Mesenchymal stem cell (in vitro differentiated cells and primary cell): ENCODE data around the gene ZCCHC3.
A peak's percentile ranks its signal among the peaks of the same experiment; 100 is the strongest.

ENCODE experiments used
- DNase-seq: peaks from one replicate; pipeline ENCODE4 v3.0.0-alpha.2; 2013
- H2AFZ ChIP-seq: one replicate; pipeline ENCODE4 v1.6.1; 2013; ENCODE audit warnings: low read depth, mild to moderate bottlenecking, control low read depth, inconsistent platforms, low read length, moderate library complexity
- H2AK5ac ChIP-seq: 2 replicates; pipeline ENCODE4 v1.6.1; 2013; ENCODE audit warnings: low read length, moderate library complexity, mild to moderate bottlenecking, inconsistent platforms; ENCODE audit not compliant: severe bottlenecking
- H2BK120ac ChIP-seq: one replicate; pipeline ENCODE4 v1.6.1; 2013; ENCODE audit warnings: low read depth, mild to moderate bottlenecking, inconsistent platforms, low read length, moderate library complexity
- H2BK12ac ChIP-seq, 2 experiments: one replicate each; pipeline ENCODE4 v1.6.1; 2013; ENCODE audit warnings: inconsistent platforms in 2 of 2, low read length in 2 of 2, mild to moderate bottlenecking in 2 of 2, moderate library complexity in 2 of 2, control low read depth in 1 of 2
- H2BK15ac ChIP-seq: one replicate; pipeline ENCODE4 v1.6.1; 2013; ENCODE audit warnings: mild to moderate bottlenecking, low read depth, inconsistent platforms; ENCODE audit not compliant: poor library complexity, severe bottlenecking
- H2BK5ac ChIP-seq: 2 replicates; pipeline ENCODE4 v1.6.1; 2013; ENCODE audit warnings: low read depth, mild to moderate bottlenecking, low read length, control low read depth, inconsistent platforms; ENCODE audit not compliant: poor library complexity, severe bottlenecking
- H3K14ac ChIP-seq, 2 experiments: one replicate each; pipeline ENCODE4 v1.6.1; 2013; ENCODE audit warnings: inconsistent platforms in 2 of 2, low read length in 2 of 2, control low read depth in 1 of 2, mild to moderate bottlenecking in 1 of 2, moderate library complexity in 1 of 2
- H3K18ac ChIP-seq, 2 experiments: one replicate each; pipeline ENCODE4 v1.6.1; 2013; ENCODE audit warnings: inconsistent platforms in 2 of 2, low read length in 2 of 2, control low read depth in 1 of 2, low read depth in 1 of 2, mild to moderate bottlenecking in 1 of 2
- H3K23ac ChIP-seq, 2 experiments: one replicate each; pipeline ENCODE4 v1.6.1; 2013; ENCODE audit warnings: inconsistent platforms in 2 of 2, low read length in 2 of 2, mild to moderate bottlenecking in 2 of 2, moderate library complexity in 2 of 2, control low read depth in 1 of 2
- H3K27ac ChIP-seq: 2 replicates; pipeline ENCODE4 v1.5.1; 2013; ENCODE audit warnings: mild to moderate bottlenecking, moderate library complexity, low read length, control low read depth, inconsistent platforms; ENCODE audit not compliant: poor library complexity, severe bottlenecking
- H3K27me3 ChIP-seq, 2 experiments: 2 replicates each; pipeline versions ENCODE4 v1.6.1 to v1.7.0; 2013; ENCODE audit warnings: low read length in 2 of 2, mild to moderate bottlenecking in 2 of 2, moderate library complexity in 2 of 2, control low read depth in 1 of 2, inconsistent platforms in 1 of 2; ENCODE audit not compliant: control insufficient read depth in 1 of 2, insufficient read depth in 1 of 2
- H3K36me3 ChIP-seq, 2 experiments: 2 replicates each; pipeline versions ENCODE4 v1.6.1 to v1.7.0; 2013; ENCODE audit warnings: low read length in 2 of 2, control low read depth in 1 of 2, inconsistent platforms in 1 of 2, low read depth in 1 of 2, mild to moderate bottlenecking in 1 of 2; ENCODE audit not compliant: insufficient read depth in 2 of 2, control insufficient read depth in 1 of 2
- H3K4ac ChIP-seq, 2 experiments: one replicate each; pipeline ENCODE4 v1.6.1; 2013; ENCODE audit warnings: inconsistent platforms in 2 of 2, low read length in 2 of 2, mild to moderate bottlenecking in 2 of 2, moderate library complexity in 2 of 2, control low read depth in 1 of 2, low read depth in 1 of 2
- H3K4me1 ChIP-seq: 2 replicates; pipeline ENCODE4 v1.6.1; 2013; ENCODE audit warnings: low read depth, low read length, control low read depth; ENCODE audit not compliant: control insufficient read depth, insufficient read depth
- H3K4me2 ChIP-seq: 2 replicates; pipeline ENCODE4 v1.6.1; 2013; ENCODE audit warnings: low read length, mild to moderate bottlenecking, inconsistent platforms; ENCODE audit not compliant: poor library complexity, severe bottlenecking
- H3K4me3 ChIP-seq, 2 experiments: 2 replicates each; pipeline versions ENCODE4 v1.5.1 to v1.7.0; 2013; ENCODE audit warnings: low read length in 2 of 2, mild to moderate bottlenecking in 2 of 2, control low read depth in 1 of 2, low read depth in 1 of 2; ENCODE audit not compliant: insufficient read depth in 1 of 2
- H3K79me1 ChIP-seq: replicated peaks from 2 replicates; pipeline ENCODE4 v1.6.1; 2013; ENCODE audit warnings: mild to moderate bottlenecking, control low read depth, low read length, inconsistent platforms; ENCODE audit not compliant: poor library complexity, severe bottlenecking
- H3K9ac ChIP-seq: 2 replicates; pipeline ENCODE4 v1.7.0; 2013; ENCODE audit warnings: mild to moderate bottlenecking, low read length, moderate library complexity
- H3K9me3 ChIP-seq: 2 replicates; pipeline ENCODE4 v1.7.0; 2013; ENCODE audit warnings: mild to moderate bottlenecking, low read length; ENCODE audit not compliant: control insufficient read depth
- H4K8ac ChIP-seq: one replicate; pipeline ENCODE4 v1.6.1; 2013; ENCODE audit warnings: inconsistent platforms, mild to moderate bottlenecking, low read length, moderate library complexity
- H4K91ac ChIP-seq: one replicate; pipeline ENCODE4 v1.6.1; 2013; ENCODE audit warnings: mild to moderate bottlenecking, low read length, inconsistent platforms
- WGBS: methylation state at CpG from one replicate; pipeline ENCODE4 v1.1.7; 2013; ENCODE audit warnings: mixed read lengths; 5-methylcytosine and 5-hydroxymethylcytosine counted together

Gene ZCCHC3

GRCh38 chr20:297925-298775, 780 bp downstream of the ZCCHC3 start:
- peak overlapping the region; percentile 97 to 100 for H3K4ac ChIP-seq
- peak overlapping the region; percentile 5 for H2AK5ac ChIP-seq
- H2AFZ ChIP-seq: no peak overlapping the region
- peak overlapping the region; percentile 76 for H3K4me2 ChIP-seq
- peaks cover 15% of the 10 kb centered on the region for H3K4me1 ChIP-seq
- H3K9me3 ChIP-seq: no peaks in the 10 kb centered on the region
- peak overlapping the region; percentile 97 to 98 for H3K14ac ChIP-seq
- under 1% methylated on average over 72 of the region's 75 CpGs for WGBS
- peak overlapping the region; percentile 80 for H3K27ac ChIP-seq
- peak overlapping the region; percentile 83 for H4K8ac ChIP-seq
- peak overlapping the region; percentile 96 for H2BK120ac ChIP-seq
- peak overlapping the region; percentile 14 to 29 for H2BK12ac ChIP-seq
- peak overlapping the region; percentile 98 for H3K9ac ChIP-seq
- H2BK5ac ChIP-seq: peak overlapping the region; percentile 99
- peaks cover 0 to 11% of the 10 kb centered on the region in 2 experiments for H3K36me3 ChIP-seq
- peaks cover 5% of the 10 kb centered on the region for H3K79me1 ChIP-seq
- H3K27me3 ChIP-seq: no peaks in the 10 kb centered on the region
- H3K4me3 ChIP-seq: peak overlapping the region; percentile 86 to 99
- peak overlapping the region; percentile 95 for H2BK15ac ChIP-seq
- DNase-seq: peak; percentile 66
- H3K23ac ChIP-seq: peak overlapping the region; percentile 86 to 90
- H3K18ac ChIP-seq: peak overlapping the region; percentile 96 to 97
- H4K91ac ChIP-seq: peak overlapping the region; percentile 71

GRCh38 chr20:298776-299391, 1.5 kb downstream of the ZCCHC3 start:
- peaks cover 15% of the 10 kb centered on the region for H3K4me1 ChIP-seq
- no peaks in the 10 kb centered on the region for H3K27me3 ChIP-seq
- peak overlapping the region; percentile 5 for H2AK5ac ChIP-seq
- H2BK120ac ChIP-seq: peak overlapping the region; percentile 21
- H2BK12ac ChIP-seq: no peak overlapping the region
- H3K9ac ChIP-seq: peak overlapping the region; percentile 98
- no peak overlapping the region for H4K8ac ChIP-seq
- no peak overlapping the region for H2BK5ac ChIP-seq
- H3K79me1 ChIP-seq: peaks cover 8% of the 10 kb centered on the region
- peak overlapping the region; percentile 71 for H4K91ac ChIP-seq
- H3K27ac ChIP-seq: peak overlapping the region; percentile 80
- peak; percentile 20 for DNase-seq
- H3K9me3 ChIP-seq: no peaks in the 10 kb centered on the region
- H3K23ac ChIP-seq: peak overlapping the region in 1 of 2 experiments; percentile 79
- no peak overlapping the region for H2AFZ ChIP-seq
- WGBS: 4% methylated on average over 11 of the region's 15 CpGs
- H3K4me3 ChIP-seq: peak overlapping the region; percentile 86 to 99
- H3K4me2 ChIP-seq: peak overlapping the region; percentile 76
- H3K36me3 ChIP-seq: peaks cover 0 to 11% of the 10 kb centered on the region in 2 experiments
- H3K18ac ChIP-seq: peak overlapping the region; percentile 96 to 97
- no peak overlapping the region for H2BK15ac ChIP-seq
- peak overlapping the region in 1 of 2 experiments; percentile 97 for H3K14ac ChIP-seq
- peak overlapping the region; percentile 97 to 100 for H3K4ac ChIP-seq

GRCh38 chr20:300345-300990, 3.1 kb downstream of the ZCCHC3 start:
- no peak overlapping the region for H2BK5ac ChIP-seq
- 16% methylated on average over 10 of the region's 10 CpGs for whole genome bisulfite sequencing
- peak overlapping the region; percentile 98 for H3K9ac ChIP-seq

More at GRCh38 chr20:300345-300990, 3.1 kb downstream of the ZCCHC3 start:
- H3K14ac ChIP-seq: no peak overlapping the region
- peak overlapping the region; percentile 66 to 74 for H3K4ac ChIP-seq
- no peaks in the 10 kb centered on the region for H3K9me3 ChIP-seq
- peak overlapping the region; percentile 57 for H4K91ac ChIP-seq
- H3K27me3 ChIP-seq: no peaks in the 10 kb centered on the region
- H3K36me3 ChIP-seq: peaks cover 0 to 11% of the 10 kb centered on the region in 2 experiments
- H3K18ac ChIP-seq: peak overlapping the region in 1 of 2 experiments; percentile 40
- H2BK15ac ChIP-seq: no peak overlapping the region
- peaks cover 4% of the 10 kb centered on the region for H3K79me1 ChIP-seq
- peak overlapping the region in 1 of 2 experiments; percentile 77 for H2BK12ac ChIP-seq
- peak; percentile 36 for DNase-seq
- no peak overlapping the region for H3K23ac ChIP-seq
- peak overlapping the region; percentile 25 for H3K4me2 ChIP-seq
- no peak overlapping the region for H2AFZ ChIP-seq
- peaks cover 15% of the 10 kb centered on the region for H3K4me1 ChIP-seq
- H2AK5ac ChIP-seq: no peak overlapping the region
- no peak overlapping the region for H4K8ac ChIP-seq
- no peak overlapping the region for H2BK120ac ChIP-seq
- H3K27ac ChIP-seq: peak overlapping the region; percentile 63
- peak overlapping the region in 1 of 2 experiments; percentile 99 for H3K4me3 ChIP-seq
